T-helper 17 cell (primary cell): ENCODE data around the gene KNTC1. TPM values are rescaled to one million over a fixed set of nuclear protein-coding genes. Genes with fewer than 3 reads are reported as not detected.
"Not testable (repeated sequence)": the region's sequence is repeated elsewhere in the genome, so short reads cannot be mapped to it uniquely, and the experiment has no call there.

Experiments used
- ATAC-seq: fragments of 150-1000 bp; cut with Tn5 transposase; 2 replicates; pipeline ENCODE4 v1.10.0; 2021; ENCODE audit warnings: mild to moderate bottlenecking, moderate library complexity
- DNase-seq, 3 donors: peaks; one replicate each; pipeline versions ENCODE4 v3.0.0 to v3.0.0-alpha.2; 2020 to 2021
- H3K9me3 ChIP-seq: one replicate; pipeline ENCODE4 v1.7.0; 2013; ENCODE audit warnings: low read length, mild to moderate bottlenecking; ENCODE audit not compliant: control insufficient read depth, poor library complexity, severe bottlenecking
- H3K27ac Mint-ChIP-seq: one replicate; pipeline ENCODE4 v1.8.0; 2022; ENCODE audit warnings: mild to moderate bottlenecking, moderate library complexity, mixed read lengths
- H3K27me3 Mint-ChIP-seq: one replicate; pipeline ENCODE4 v1.8.0; 2022; ENCODE audit warnings: mixed read lengths
- H3K36me3 Mint-ChIP-seq: one replicate; pipeline ENCODE4 v1.8.0; 2022; ENCODE audit warnings: low read depth, mixed read lengths
- H3K4me1 Mint-ChIP-seq: one replicate; pipeline ENCODE4 v1.8.0; 2022; ENCODE audit warnings: mild to moderate bottlenecking, mixed read lengths
- H3K4me3 Mint-ChIP-seq: one replicate; pipeline ENCODE4 v1.8.0; 2022; ENCODE audit warnings: mild to moderate bottlenecking, moderate library complexity, mixed read lengths
- total RNA-seq, 4 donors: library from RNA in 2 of 4; stranded (reverse) in 2 of 4; gene quantifications; one replicate each; pipeline ENCODE4 v1.2.3 and lab custom pipeline; 2022 to 2026

Gene KNTC1
- total RNA-seq, 2 donors from 2014 or later, result 24.1 to 25.1 TPM

DNA sequence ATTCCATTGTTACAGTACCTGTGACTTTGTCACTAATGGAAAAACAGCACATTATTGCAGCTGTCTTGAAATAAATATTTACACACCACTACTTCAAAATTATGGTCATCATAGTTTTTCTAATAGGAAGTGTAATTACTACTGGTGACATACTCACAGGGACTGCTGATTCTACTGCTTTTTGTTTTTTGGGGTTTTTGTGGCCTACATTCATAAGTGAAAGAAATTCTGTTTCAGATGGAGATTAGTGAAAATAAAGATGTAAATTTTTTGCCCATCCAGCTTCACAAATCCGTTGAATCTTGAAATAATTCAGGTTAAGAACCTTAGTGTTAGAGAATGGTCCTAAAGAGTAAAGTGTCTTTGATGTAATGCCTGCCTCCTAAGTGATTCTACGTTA, 17.5 kb downstream of the KNTC1 start:
- H3K9me3 ChIP-seq, result no peaks in the 10 kb centered on the region
- Mint-ChIP-seq H3K27me3 (no peaks in the 10 kb centered on the region), H3K27ac (no peak overlapping the region), H3K36me3 (no peaks in the 10 kb centered on the region), H3K4me3 (no peak overlapping the region), H3K4me1 (no peaks in the 10 kb centered on the region)
- no peak for DNase-seq
- ATAC-seq, result no peak

- DNase-seq (no peak), ATAC-seq (no peak)
- no peak overlapping the region for H3K4me3 Mint-ChIP-seq
- no peaks in the 10 kb centered on the region for H3K4me1 Mint-ChIP-seq
- H3K27ac Mint-ChIP-seq, result no peak overlapping the region
- H3K36me3 Mint-ChIP-seq, result no peaks in the 10 kb centered on the region
- H3K9me3 ChIP-seq, result no peaks in the 10 kb centered on the region
- H3K27me3 Mint-ChIP-seq, result no peaks in the 10 kb centered on the region
Measured at GRCh38 chr12:122545855-122546254, 18.8 kb downstream of the KNTC1 start.

DNA sequence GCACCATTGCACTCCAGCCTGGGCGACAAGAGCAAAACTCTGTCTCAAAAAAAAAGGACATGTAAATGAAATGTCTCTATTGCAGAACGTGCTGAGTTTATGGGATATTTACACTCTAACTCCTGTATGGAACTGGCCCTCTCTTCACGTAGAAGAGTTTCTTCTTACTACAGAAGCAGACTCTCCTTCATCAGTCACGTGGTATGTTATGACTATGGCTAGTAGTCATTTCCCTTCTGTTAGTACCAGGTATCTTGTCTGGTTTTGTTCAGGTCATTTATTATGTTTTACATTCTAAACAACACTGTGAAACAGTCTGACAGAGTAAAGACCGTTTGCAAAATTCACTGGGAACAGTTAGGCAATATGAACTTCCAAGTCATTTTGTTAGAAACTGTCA, 20.3 kb downstream of the KNTC1 start:
- Mint-ChIP-seq H3K4me3 (no peak overlapping the region), H3K27ac (no peak overlapping the region), H3K4me1 (no peaks in the 10 kb centered on the region), H3K36me3 (peaks cover 2% of the 10 kb centered on the region), H3K27me3 (no peaks in the 10 kb centered on the region)
- H3K9me3 ChIP-seq, result no peaks in the 10 kb centered on the region
- DNase-seq (no peak), ATAC-seq (no peak)

DNA sequence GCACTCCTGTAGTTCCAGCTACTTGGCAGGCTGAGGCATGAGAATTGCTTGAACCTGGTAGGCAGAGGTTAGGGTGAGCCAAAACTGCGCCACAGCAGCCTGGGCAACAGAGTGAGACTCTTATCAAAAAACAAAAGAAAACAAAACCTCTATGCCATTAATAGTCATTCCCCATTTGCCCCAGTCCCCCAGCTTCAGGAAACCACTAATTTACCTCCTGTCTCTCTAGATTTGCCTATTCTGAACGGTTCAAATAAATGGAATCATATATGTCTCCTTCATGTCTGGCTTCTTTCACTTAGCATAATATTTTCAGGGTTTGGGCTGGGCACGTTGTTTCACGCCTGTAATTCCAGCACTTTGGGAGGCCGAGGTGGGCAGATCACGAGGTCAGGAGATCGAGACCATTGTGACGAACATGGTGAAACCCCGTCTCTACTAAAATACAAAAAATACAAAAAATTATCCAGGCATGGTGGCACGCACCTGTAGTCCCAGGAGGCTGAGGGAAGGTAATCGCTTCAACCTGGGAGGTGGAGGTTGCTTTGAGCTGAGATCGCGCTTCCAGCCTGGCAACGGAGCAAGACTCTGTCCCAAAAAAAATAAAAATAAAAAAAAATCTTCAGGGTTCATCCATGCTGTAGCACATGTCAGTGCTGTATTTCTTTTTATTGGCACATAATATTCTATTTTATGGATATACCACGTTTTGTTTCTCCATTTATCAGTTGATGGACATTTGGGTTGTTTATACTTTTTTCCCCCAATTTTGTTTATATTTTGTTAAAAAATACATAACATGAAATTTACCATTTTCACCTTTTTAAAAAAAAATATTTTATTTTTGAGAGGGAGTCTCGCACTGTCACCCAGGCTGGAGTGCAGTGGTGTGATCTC, 31.9 kb downstream of the KNTC1 start:
- Mint-ChIP-seq H3K27ac (no peak overlapping the region), H3K36me3 (peaks cover 3% of the 10 kb centered on the region), H3K27me3 (no peaks in the 10 kb centered on the region), H3K4me3 (no peak overlapping the region), H3K4me1 (no peaks in the 10 kb centered on the region)
- ATAC-seq, result no peak
- DNase-seq, result no peak
- no peaks in the 10 kb centered on the region for H3K9me3 ChIP-seq

- no peaks in the 10 kb centered on the region for H3K9me3 ChIP-seq
- no peak overlapping the region for H3K4me3 Mint-ChIP-seq
- H3K36me3 Mint-ChIP-seq, result peaks cover 3% of the 10 kb centered on the region
- H3K27me3 Mint-ChIP-seq, result no peaks in the 10 kb centered on the region
- ATAC-seq (no peak), DNase-seq (no peak)
- no peaks in the 10 kb centered on the region for H3K4me1 Mint-ChIP-seq
- no peak overlapping the region for H3K27ac Mint-ChIP-seq
Measured at GRCh38 chr12:122560138-122560537, 33.1 kb downstream of the KNTC1 start.

DNA sequence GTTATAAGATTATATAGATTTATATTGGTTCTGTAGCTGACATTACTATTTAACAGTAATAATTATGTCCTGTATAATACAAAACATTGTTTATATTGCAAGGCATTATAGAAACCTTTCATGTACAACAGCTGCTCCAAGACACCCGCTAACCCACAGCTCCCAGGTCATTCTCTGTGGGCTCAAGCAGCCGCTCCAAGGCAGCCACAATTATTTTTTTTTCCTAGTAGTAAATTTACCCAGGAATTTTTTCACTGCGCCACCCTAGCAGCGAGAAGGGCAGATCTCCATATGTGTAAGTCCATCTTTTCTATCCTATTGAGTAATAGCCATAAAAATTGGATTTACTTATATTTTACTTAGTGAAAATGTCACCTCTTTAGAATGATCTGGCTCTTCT, 36.3 kb downstream of the KNTC1 start:
- Mint-ChIP-seq H3K27me3 (no peaks in the 10 kb centered on the region), H3K4me1 (no peaks in the 10 kb centered on the region), H3K4me3 (no peak overlapping the region), H3K36me3 (peaks cover 3% of the 10 kb centered on the region), H3K27ac (no peak overlapping the region)
- no peak for DNase-seq
- H3K9me3 ChIP-seq, result no peaks in the 10 kb centered on the region
- ATAC-seq, result no peak

DNA sequence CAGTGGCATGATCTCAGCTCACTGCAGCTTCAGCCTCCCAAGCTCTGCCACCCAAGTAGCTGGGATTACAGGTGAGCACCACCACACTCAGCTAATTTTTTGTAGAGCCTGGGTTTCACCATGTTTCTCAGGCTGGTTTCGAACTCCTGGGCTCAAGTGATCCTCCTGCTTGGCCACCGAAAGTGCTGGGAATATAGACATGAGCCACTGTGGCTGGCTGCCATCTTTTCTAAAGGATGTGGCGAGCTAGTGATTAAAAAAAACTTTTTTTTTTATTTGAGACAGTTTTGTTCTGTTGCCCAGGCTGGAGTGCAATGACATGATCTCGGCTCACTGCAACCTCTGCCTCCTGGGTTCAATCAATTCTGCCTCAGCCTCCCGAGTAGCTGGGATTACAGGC, 39.8 kb downstream of the KNTC1 start:
- not testable (repeated sequence) for DNase-seq, H3K27me3 Mint-ChIP-seq, H3K27ac Mint-ChIP-seq, H3K36me3 Mint-ChIP-seq, H3K4me1 Mint-ChIP-seq, H3K4me3 Mint-ChIP-seq, ATAC-seq, H3K9me3 ChIP-seq

DNA sequence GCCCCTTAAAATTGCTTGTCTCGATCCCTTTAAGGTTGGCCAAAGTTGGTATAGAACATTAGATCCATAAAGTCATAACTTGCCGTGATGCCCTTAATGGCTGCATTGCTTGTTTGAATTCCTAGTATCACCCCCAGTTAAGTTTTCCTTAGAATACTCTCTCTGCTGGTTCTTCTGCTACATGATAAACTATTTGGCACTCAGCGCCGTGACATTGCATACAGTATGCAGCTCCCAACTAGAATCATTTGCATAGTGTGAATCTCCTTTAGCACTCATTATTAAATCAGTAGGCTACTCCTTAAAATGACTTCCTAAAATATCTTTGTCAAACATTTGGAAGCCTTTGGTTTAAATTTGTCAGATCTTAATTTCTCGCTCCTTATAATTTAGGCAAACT, 42.2 kb downstream of the KNTC1 start:
- Mint-ChIP-seq H3K27me3 (no peaks in the 10 kb centered on the region), H3K36me3 (no peaks in the 10 kb centered on the region), H3K27ac (peak overlapping the region; percentile 34), H3K4me1 (no peaks in the 10 kb centered on the region), H3K4me3 (no peak overlapping the region)
- no peak for ATAC-seq
- no peaks in the 10 kb centered on the region for H3K9me3 ChIP-seq
- no peak for DNase-seq

DNA sequence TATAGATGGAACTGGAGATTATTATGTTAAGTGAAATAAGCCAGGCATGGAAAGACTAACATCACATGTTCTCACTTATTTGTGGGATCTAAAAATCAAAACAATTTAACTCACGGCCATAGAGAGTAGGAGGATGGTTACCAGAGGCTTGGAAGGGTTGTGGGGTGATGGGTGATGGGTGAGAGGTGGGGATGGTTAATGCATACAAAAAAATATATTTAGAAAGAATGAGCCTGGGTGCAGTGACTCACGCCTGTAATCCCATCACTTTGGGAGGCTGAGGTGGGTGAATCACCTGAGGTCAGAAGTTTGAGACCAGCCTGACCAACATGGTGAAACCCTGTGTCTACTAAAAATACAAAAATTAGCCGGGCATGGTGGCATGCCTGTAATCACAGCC, 43.0 kb downstream of the KNTC1 start:
- H3K4me3 Mint-ChIP-seq, H3K4me1 Mint-ChIP-seq, H3K9me3 ChIP-seq, ATAC-seq, H3K36me3 Mint-ChIP-seq, H3K27me3 Mint-ChIP-seq, DNase-seq: not testable (repeated sequence)
- H3K27ac Mint-ChIP-seq, result peak overlapping the region; percentile 34

GRCh38 chr12:122571821-122572220, 44.8 kb downstream of the KNTC1 start:
- Mint-ChIP-seq H3K27me3 (no peaks in the 10 kb centered on the region), H3K4me1 (no peaks in the 10 kb centered on the region), H3K36me3 (peaks cover 5% of the 10 kb centered on the region), H3K27ac (no peak overlapping the region), H3K4me3 (no peak overlapping the region)
- no peak for ATAC-seq
- DNase-seq, result no peak
- H3K9me3 ChIP-seq, result no peaks in the 10 kb centered on the region

- not testable (repeated sequence) for H3K36me3 Mint-ChIP-seq, H3K4me1 Mint-ChIP-seq, H3K4me3 Mint-ChIP-seq, H3K27me3 Mint-ChIP-seq, ATAC-seq, DNase-seq, H3K9me3 ChIP-seq
- peak overlapping the region; percentile 53 for H3K27ac Mint-ChIP-seq
Measured at GRCh38 chr12:122583294-122583693, 56.2 kb downstream of the KNTC1 start.

- H3K4me1 Mint-ChIP-seq, result no peaks in the 10 kb centered on the region
- H3K9me3 ChIP-seq, result no peaks in the 10 kb centered on the region
- no peak overlapping the region for H3K4me3 Mint-ChIP-seq
- H3K27me3 Mint-ChIP-seq, result no peaks in the 10 kb centered on the region
- no peak overlapping the region for H3K27ac Mint-ChIP-seq
- peaks cover 2% of the 10 kb centered on the region for H3K36me3 Mint-ChIP-seq
- ATAC-seq (no peak), DNase-seq (no peak)
Measured at GRCh38 chr12:122584177-122584863, 57.3 kb downstream of the KNTC1 start.

DNA sequence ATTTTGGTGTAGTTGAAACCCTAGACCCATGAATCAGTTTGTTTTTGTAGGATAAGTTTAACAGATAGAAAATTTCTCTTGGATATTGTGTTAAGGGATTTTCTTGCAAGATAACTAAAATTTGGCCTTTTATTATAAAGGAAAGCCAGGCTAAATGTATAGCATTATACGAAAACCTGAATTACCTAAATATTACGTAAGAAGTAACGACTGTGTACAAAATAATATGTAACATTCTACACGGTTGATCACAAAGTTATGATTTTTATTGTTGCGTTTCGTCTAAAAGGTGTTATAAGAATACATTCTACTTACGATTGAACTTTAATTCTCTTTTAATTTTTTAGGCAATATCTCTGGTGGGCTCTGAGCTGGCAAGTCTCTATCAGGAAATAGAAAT, 63.9 kb downstream of the KNTC1 start:
- DNase-seq (no peak), ATAC-seq (no peak)
- no peak overlapping the region for H3K4me3 Mint-ChIP-seq
- H3K4me1 Mint-ChIP-seq, result no peaks in the 10 kb centered on the region
- H3K27ac Mint-ChIP-seq, result no peak overlapping the region
- no peaks in the 10 kb centered on the region for H3K36me3 Mint-ChIP-seq
- no peaks in the 10 kb centered on the region for H3K27me3 Mint-ChIP-seq
- H3K9me3 ChIP-seq, result no peaks in the 10 kb centered on the region

DNA sequence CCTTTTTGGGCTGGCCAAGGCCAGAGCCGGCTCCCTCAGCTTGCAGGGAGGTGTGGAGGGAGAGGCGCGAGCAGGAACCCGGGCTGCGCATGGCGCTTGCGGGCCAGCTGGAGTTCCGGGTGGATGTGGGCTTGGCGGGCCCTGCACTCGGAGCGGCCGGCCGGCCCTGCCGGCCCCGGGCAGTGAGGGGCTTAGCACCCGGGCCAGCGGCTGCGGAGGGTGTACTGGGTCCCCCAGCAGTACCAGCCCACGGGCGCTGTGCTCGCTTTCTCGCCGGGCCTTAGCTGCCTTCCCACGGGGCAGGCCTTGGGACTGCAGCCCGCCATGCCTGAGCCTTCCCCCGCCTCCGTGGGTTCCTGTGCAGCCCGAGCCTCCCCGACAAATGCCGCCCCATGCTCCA, 64.9 kb downstream of the KNTC1 start:
- not testable (repeated sequence) for ATAC-seq, H3K27me3 Mint-ChIP-seq, H3K27ac Mint-ChIP-seq, DNase-seq, H3K4me3 Mint-ChIP-seq, H3K4me1 Mint-ChIP-seq, H3K9me3 ChIP-seq, H3K36me3 Mint-ChIP-seq
